Progenitor cell of endocrine pancreas (in vitro differentiated cells): ENCODE measurements around the gene ZFAND3. TPM values are rescaled to one million over a fixed set of nuclear protein-coding genes. Genes with fewer than 3 reads are reported as not detected.

ENCODE experiments used
- DNase-seq: peaks from one replicate; pipeline ENCODE4 v3.0.0; 2021; ENCODE audit warnings: low spot score; ENCODE audit not compliant: unreplicated experiment
- H3K27ac Mint-ChIP-seq: 2 replicates; pipeline ENCODE4 v1.8.0; 2021; ENCODE audit warnings: mild to moderate bottlenecking, moderate library complexity, mixed read lengths
- H3K27me3 Mint-ChIP-seq: 2 replicates; pipeline ENCODE4 v1.8.0; 2021; ENCODE audit warnings: mixed read lengths
- H3K36me3 Mint-ChIP-seq: 2 replicates; pipeline ENCODE4 v1.8.0; 2022; ENCODE audit warnings: mixed read lengths; ENCODE audit not compliant: insufficient read depth
- H3K4me1 Mint-ChIP-seq: 2 replicates; pipeline ENCODE4 v1.8.0; 2021; ENCODE audit warnings: low read depth, mixed read lengths
- H3K4me3 Mint-ChIP-seq: 2 replicates; pipeline ENCODE4 v1.8.0; 2021; ENCODE audit warnings: low read depth, mild to moderate bottlenecking, moderate library complexity, mixed read lengths
- H3K9me3 Mint-ChIP-seq: 2 replicates; pipeline ENCODE4 v1.8.0; 2021; ENCODE audit warnings: low read depth, mixed read lengths
- CTCF ChIP-seq: fragments of 200-600 bp; sonication (generic); IDR thresholded peaks from one replicate; pipeline ENCODE4 v1.5.0; 2021; ENCODE audit warnings: antibody characterized with exemption, mild to moderate bottlenecking; ENCODE audit not compliant: unreplicated experiment
- total RNA-seq: library from RNA; stranded (reverse); gene quantifications from 2 replicates; pipeline ENCODE4 v1.2.1, GENCODE V29; 2021

The ZFAND3 gene
- total RNA-seq, 1 donor from 2014 or later = 102 TPM

GRCh38 chr6:37831457-37831856, 11.9 kb downstream of the ZFAND3 start:
- no peak overlapping the region for H3K4me3 Mint-ChIP-seq
- no peak overlapping the region for H3K27ac Mint-ChIP-seq
- no peaks in the 10 kb centered on the region for H3K27me3 Mint-ChIP-seq
- peaks cover 6% of the 10 kb centered on the region for H3K9me3 Mint-ChIP-seq
- peaks cover 19% of the 10 kb centered on the region for H3K4me1 Mint-ChIP-seq
- peaks cover 23% of the 10 kb centered on the region for H3K36me3 Mint-ChIP-seq
- TF ChIP-seq CTCF = no peak
- DNase-seq = no peak

GRCh38 chr6:37835923-37836322, 16.4 kb downstream of the ZFAND3 start:
- peaks cover 42% of the 10 kb centered on the region for H3K36me3 Mint-ChIP-seq
- peaks cover 6% of the 10 kb centered on the region for H3K9me3 Mint-ChIP-seq
- peaks cover 12% of the 10 kb centered on the region for H3K4me1 Mint-ChIP-seq
- DNase-seq = no peak
- no peak overlapping the region for H3K27ac Mint-ChIP-seq
- H3K4me3 Mint-ChIP-seq = no peak overlapping the region
- no peak for TF ChIP-seq CTCF
- no peaks in the 10 kb centered on the region for H3K27me3 Mint-ChIP-seq

GRCh38 chr6:37838219-37838921, 18.8 kb downstream of the ZFAND3 start:
- no peak for DNase-seq
- peaks cover 7% of the 10 kb centered on the region for H3K4me1 Mint-ChIP-seq
- no peaks in the 10 kb centered on the region for H3K27me3 Mint-ChIP-seq
- no peak for TF ChIP-seq CTCF
- peaks cover 6% of the 10 kb centered on the region for H3K9me3 Mint-ChIP-seq
- H3K27ac Mint-ChIP-seq = no peak overlapping the region
- H3K36me3 Mint-ChIP-seq = peaks cover 33% of the 10 kb centered on the region
- H3K4me3 Mint-ChIP-seq = no peak overlapping the region

GRCh38 chr6:37840143-37840939, 20.8 kb downstream of the ZFAND3 start:
- Mint-ChIP-seq H3K36me3 (peaks cover 28% of the 10 kb centered on the region), H3K27me3 (no peaks in the 10 kb centered on the region), H3K27ac (no peak overlapping the region), H3K9me3 (no peaks in the 10 kb centered on the region), H3K4me1 (peaks cover 12% of the 10 kb centered on the region), H3K4me3 (no peak overlapping the region)
- DNase-seq = no peak
- TF ChIP-seq CTCF = no peak

- no peaks in the 10 kb centered on the region for H3K9me3 Mint-ChIP-seq
- no peak for TF ChIP-seq CTCF
- H3K36me3 Mint-ChIP-seq = peaks cover 26% of the 10 kb centered on the region
- H3K4me3 Mint-ChIP-seq = no peak overlapping the region
- no peak overlapping the region for H3K27ac Mint-ChIP-seq
- DNase-seq = no peak
- peaks cover 17% of the 10 kb centered on the region for H3K4me1 Mint-ChIP-seq
- H3K27me3 Mint-ChIP-seq = no peaks in the 10 kb centered on the region
Observed at GRCh38 chr6:37840940-37841300, 21.4 kb downstream of the ZFAND3 start.
